SK-N-SH treated with all-trans-retinoic acid at 6 μM for 48 hours (cell line): ENCODE measurements around the gene ADCY9.

Source experiments
- ATAC-seq: fragments of 200-7000 bp; cut with Tn5 transposase; 3 replicates; pipeline ENCODE4 v1.9.1; 2020; ENCODE audit warnings: mild to moderate bottlenecking, moderate library complexity
- ARNTL ChIP-seq: fragments of 450-650 bp; formaldehyde crosslinking; IDR thresholded peaks from 2 replicates; pipeline ENCODE4 v1.5.0; 2020; ENCODE audit warnings: low read depth, mild to moderate bottlenecking, moderate library complexity, borderline replicate concordance
- BACH2 ChIP-seq: fragments of 250-450 bp; sonication (Bioruptor Pico); IDR thresholded peaks from 2 replicates; pipeline ENCODE4 v1.9.0; 2021; ENCODE audit warnings: mild to moderate bottlenecking, borderline replicate concordance
- CREB5 ChIP-seq: fragments of 250-450 bp; sonication (Bioruptor Pico); IDR thresholded peaks from 2 replicates; pipeline ENCODE4 v1.5.1; 2020; ENCODE audit warnings: low read depth, mild to moderate bottlenecking, moderate library complexity
- CSDC2 ChIP-seq: fragments of 250-450 bp; sonication (Bioruptor Pico); IDR thresholded peaks from 2 replicates; pipeline ENCODE4 v1.5.0; 2020; ENCODE audit warnings: mild to moderate bottlenecking, moderate library complexity
- CSRNP3 ChIP-seq: fragments of 250-450 bp; sonication (Bioruptor Pico); IDR thresholded peaks from 2 replicates; pipeline ENCODE4 v1.5.1; 2021; ENCODE audit warnings: mild to moderate bottlenecking, moderate library complexity
- ESRRG ChIP-seq: fragments of 250-450 bp; sonication (Bioruptor Pico); IDR thresholded peaks from 2 replicates; pipeline ENCODE4 v1.6.1; 2021; ENCODE audit warnings: mild to moderate bottlenecking
- GLIS3 ChIP-seq: fragments of 250-450 bp; sonication (Bioruptor Pico); IDR thresholded peaks from 2 replicates; pipeline ENCODE4 v1.5.0; 2020; ENCODE audit warnings: mild to moderate bottlenecking, moderate library complexity
- ISL1 ChIP-seq: fragments of 250-450 bp; sonication (Bioruptor Pico); IDR thresholded peaks from 2 replicates; pipeline ENCODE4 v2.1.2; 2022; ENCODE audit warnings: mild to moderate bottlenecking, moderate library complexity
- OSR1 ChIP-seq: fragments of 250-450 bp; sonication (Bioruptor Pico); IDR thresholded peaks from 2 replicates; pipeline ENCODE4 v1.8.0; 2022; ENCODE audit warnings: moderate library complexity, mild to moderate bottlenecking, inconsistent platforms
- POU6F1 ChIP-seq: fragments of 250-450 bp; sonication (Bioruptor Pico); IDR thresholded peaks from 2 replicates; pipeline ENCODE4 v1.8.0; 2021; ENCODE audit warnings: low read depth, mild to moderate bottlenecking, moderate library complexity, borderline replicate concordance
- PPARA ChIP-seq: fragments of 250-450 bp; sonication (Bioruptor Pico); IDR thresholded peaks from 2 replicates; pipeline ENCODE4 v1.5.0; 2020; ENCODE audit warnings: mild to moderate bottlenecking, borderline replicate concordance
- RARB ChIP-seq: fragments of 250-450 bp; sonication (Bioruptor Pico); IDR thresholded peaks from 2 replicates; pipeline ENCODE4 v1.8.0; 2021; ENCODE audit warnings: mild to moderate bottlenecking, moderate library complexity
- TCF4 ChIP-seq: fragments of 250-450 bp; sonication (Bioruptor Pico); IDR thresholded peaks from 2 replicates; pipeline ENCODE4 v1.8.0; 2021; ENCODE audit warnings: mild to moderate bottlenecking, moderate library complexity, borderline replicate concordance
- TOX ChIP-seq: fragments of 250-450 bp; sonication (Bioruptor Pico); IDR thresholded peaks from 2 replicates; pipeline ENCODE4 v1.8.0; 2021; ENCODE audit warnings: mild to moderate bottlenecking, moderate library complexity, borderline replicate concordance
- TSHZ2 ChIP-seq: fragments of 250-450 bp; sonication (Bioruptor Pico); IDR thresholded peaks from 2 replicates; pipeline ENCODE4 v1.5.0; 2020; ENCODE audit warnings: mild to moderate bottlenecking, moderate library complexity
- ZC3H10 ChIP-seq: fragments of 250-450 bp; sonication (Bioruptor Pico); IDR thresholded peaks from 2 replicates; pipeline ENCODE4 v1.5.1; 2021; ENCODE audit warnings: mild to moderate bottlenecking, moderate library complexity
- ZFP3 ChIP-seq: fragments of 250-450 bp; sonication (Bioruptor Pico); IDR thresholded peaks from 2 replicates; pipeline ENCODE4 v1.5.0; 2020; ENCODE audit warnings: mild to moderate bottlenecking, moderate library complexity
- ZFP30 ChIP-seq: fragments of 450-650 bp; formaldehyde crosslinking; IDR thresholded peaks from 2 replicates; pipeline ENCODE4 v1.5.0; 2022; ENCODE audit warnings: mild to moderate bottlenecking, moderate library complexity
- ZNF565 ChIP-seq: fragments of 450-650 bp; formaldehyde crosslinking; conservative IDR thresholded peaks from 2 replicates; pipeline ENCODE4 v1.5.0; 2020; ENCODE audit warnings: low read depth, mild to moderate bottlenecking, moderate library complexity
- ZNF70 ChIP-seq: fragments of 450-650 bp; formaldehyde crosslinking; IDR thresholded peaks from 2 replicates; pipeline ENCODE4 v1.5.0; 2020; ENCODE audit warnings: mild to moderate bottlenecking, moderate library complexity

The ADCY9 gene

GRCh38 chr16:3993052-3993785, 123.0 kb downstream of the ADCY9 start:
- no peak for ATAC-seq
- TF ChIP-seq ZNF70 (CRISPR knock-in tag) (no peak), BACH2 (CRISPR knock-in tag) (no peak), GLIS3 (CRISPR knock-in tag) (no peak)
- TF ChIP-seq, all 23 proteins: peak for 0

GRCh38 chr16:3992297-3993051, 123.8 kb downstream of the ADCY9 start:
- TF ChIP-seq ISL1 (CRISPR knock-in tag) (no peak), ZNF70 (CRISPR knock-in tag) (no peak)

GRCh38 chr16:3988824-3989223, 127.4 kb downstream of the ADCY9 start:
- ATAC-seq = no peak
- TF ChIP-seq ARNTL (CRISPR knock-in tag) (no peak), OSR1 (CRISPR knock-in tag) (no peak), ZC3H10 (no peak), GLIS3 (CRISPR knock-in tag) (no peak), ZNF565 (CRISPR knock-in tag) (no peak), POU6F1 (CRISPR knock-in tag) (no peak), ZFP30 (CRISPR knock-in tag) (no peak)

More at GRCh38 chr16:3992297-3993051, 123.8 kb downstream of the ADCY9 start:
- ATAC-seq = no peak

GRCh38 chr16:3988011-3988410, 128.2 kb downstream of the ADCY9 start:
- TF ChIP-seq TSHZ2 (CRISPR knock-in tag) (no peak), TOX (no peak), ISL1 (CRISPR knock-in tag) (no peak), RARB (CRISPR knock-in tag) (no peak), ARNTL (CRISPR knock-in tag) (no peak), CSRNP3 (CRISPR knock-in tag) (no peak)
- TF ChIP-seq, all 23 proteins: peak for 0
- ATAC-seq = no peak

- no peak for ATAC-seq
- TF ChIP-seq ARNTL (CRISPR knock-in tag) (no peak), OSR1 (CRISPR knock-in tag) (no peak), PPARA (no peak), ZNF565 (CRISPR knock-in tag) (no peak), CREB5 (no peak), ZFP3 (CRISPR knock-in tag) (no peak), ESRRG (no peak), TCF4 (CRISPR knock-in tag) (no peak), ZC3H10 (no peak), BACH2 (CRISPR knock-in tag) (no peak), ISL1 (CRISPR knock-in tag) (no peak), TOX (no peak), CSDC2 (CRISPR knock-in tag) (no peak), CSRNP3 (CRISPR knock-in tag) (no peak)
These were observed 129.0 kb downstream of the ADCY9 start for GRCh38 chr16:3987231-3987630.
